AG04449 (cell line): ENCODE measurements around the gene C16orf92.

Experiments used
- CTCF ChIA-PET: fragments of 350-600 bp; formaldehyde crosslinking; extraction: SDS; loops from one replicate; lab custom pipeline; 2021; ENCODE audit warnings: antibody characterized with exemption; lab: Yijun Ruan, JAX
- POLR2A ChIA-PET: fragments of 400-600, 350-600 bp; formaldehyde crosslinking; extraction: SDS; loops from one replicate; lab custom pipeline; 2020; ENCODE audit warnings: antibody characterized with exemption, inconsistent platforms; lab: Yijun Ruan, JAX
- DNase-seq: peaks from one replicate; pipeline ENCODE4 v3.0.0-alpha.2; 2010; ENCODE audit warnings: low read depth, low spot score
- H3K4me3 ChIP-seq: 2 replicates; pipeline ENCODE4 v1.5.1; 2011; ENCODE audit warnings: low read depth, mild to moderate bottlenecking, control low read depth, low read length
- CTCF ChIP-seq: IDR thresholded peaks from one replicate; pipeline ENCODE4 v1.5.1; 2011; ENCODE audit warnings: mild to moderate bottlenecking, moderate library complexity, low read length, control low read depth, inconsistent platforms; ENCODE audit not compliant: insufficient read depth; ENCODE audit errors: missing control alignments

The C16orf92 gene

GRCh38 chr16:29975811-29976511 is 47.0 kb upstream of the C16orf92 start:
- no peak for DNase-seq
- CTCF ChIA-PET = interaction anchor here (0.8 to 1.6 kb wide), 7 partner anchors 10 to 168 kb away, joined by 3 to 12 read pairs (median 4); partner anchors contain the start of gene HIRIP3
- TF ChIP-seq CTCF = no peak
- H3K4me3 ChIP-seq = peak overlapping the region; percentile 95
- POLR2A ChIA-PET = interaction anchor here (0.8 to 1.5 kb wide), 3 partner anchors 9 to 12 kb away, joined by 3 to 5 read pairs (median 3); no protein-coding TSS in a partner anchor

GRCh38 chr16:29977063-29977825 is 45.8 kb upstream of the C16orf92 start:
- TF ChIP-seq CTCF = no peak
- no peak for DNase-seq
- POLR2A ChIA-PET = interaction anchor here (0.5 to 1.5 kb wide), 2 partner anchors 9 to 89 kb away, joined by 3 read pairs; no protein-coding TSS in a partner anchor
- no peak overlapping the region for H3K4me3 ChIP-seq
- CTCF ChIA-PET = interaction anchor here (0.8 to 1.2 kb wide), 2 partner anchors 14 to 18 kb away, joined by 3 read pairs; partner anchors contain the start of gene HIRIP3

- DNase-seq = no peak
- no peak for TF ChIP-seq CTCF
- no peak overlapping the region for H3K4me3 ChIP-seq
- ChIA-PET CTCF (no interaction called here), POLR2A (interaction anchor here (1.4 kb wide), 1 partner anchor 16 kb away, joined by 3 read pairs; no protein-coding TSS in a partner anchor)
Observed at GRCh38 chr16:29978081-29978480, 44.9 kb upstream of the C16orf92 start.

GRCh38 chr16:29978564-29979270 is 44.3 kb upstream of the C16orf92 start:
- no peak for TF ChIP-seq CTCF
- DNase-seq = no peak
- ChIA-PET POLR2A (interaction anchor here (1.4 kb wide), 1 partner anchor 15 kb away, joined by 3 read pairs; no protein-coding TSS in a partner anchor), CTCF (interaction anchor here (1.5 kb wide), 1 partner anchor 27 kb away, joined by 3 read pairs; no protein-coding TSS in a partner anchor)
- no peak overlapping the region for H3K4me3 ChIP-seq

GRCh38 chr16:29982560-29983419 is 40.2 kb upstream of the C16orf92 start:
- TF ChIP-seq CTCF = no peak
- DNase-seq = no peak
- H3K4me3 ChIP-seq = no peak overlapping the region
- CTCF ChIA-PET = interaction anchor here (1.0 to 1.4 kb wide), 2 partner anchors 10 to 120 kb away, joined by 3 read pairs; partner anchors contain the start of gene CDIPT
- POLR2A ChIA-PET = interaction anchor here (1.6 kb wide), 1 partner anchor 9 kb away, joined by 5 read pairs; the partner anchor contains the start of gene TAOK2
